Measurements from ENCODE around the gene ANAPC4.

DNA sequence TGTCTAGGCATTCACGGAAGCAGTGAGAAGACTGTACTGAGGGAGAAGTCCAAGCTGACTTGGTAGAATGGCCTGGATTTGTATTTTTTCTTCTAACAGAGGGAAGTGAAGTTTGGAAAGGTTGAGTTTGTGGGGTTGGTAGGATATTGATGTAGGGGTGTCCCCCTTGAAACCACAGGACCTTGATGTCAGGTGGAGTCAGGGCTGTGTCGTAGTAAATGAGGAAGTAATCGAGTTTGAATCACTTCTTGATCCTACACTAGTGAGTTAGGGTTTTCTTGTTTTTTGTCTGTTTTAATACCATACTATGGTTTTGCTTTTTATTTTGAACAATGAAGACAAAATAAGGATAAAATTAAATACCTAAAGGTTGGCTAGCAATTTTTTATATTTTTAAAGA is 30.1 kb upstream of the ANAPC4 start:
- TF ChIP-seq CTCF (conservative IDR thresholded peaks at IDR 0.05 in 1 of 2, IDR thresholded peaks at IDR 0.05 in 1 of 2; ENCODE audit: low read depth in 1 of 2, low read length in 2 of 2) (no peak), EZH2 (IDR thresholded peaks at IDR 0.05; ENCODE audit: low read length, missing control alignments) (no peak)

Data from fibroblast of lung (primary cell).